GM12878 (cell line): ENCODE results near the gene ADCY1. TPM values are rescaled to one million over a fixed set of nuclear protein-coding genes. Genes with fewer than 3 reads are reported as not detected.

Experiments used
- ATAC-seq: fragments of 200-7000 bp; cut with Tn5 transposase; 3 replicates; pipeline ENCODE4 v1.9.1; 2020; ENCODE audit warnings: mild to moderate bottlenecking, moderate library complexity
- BruUV-seq: library from RNA; stranded (reverse); fragments of 400-500 nt; replicated peaks from 2 replicates; lab custom pipeline; 2021; lab: Mats Ljungman, UMichigan
- CTCF ChIA-PET: fragments of 300-600 bp; sonication (Branson Sonifier 250); formaldehyde crosslinking; extraction: SDS; loops from one replicate; lab custom pipeline; 2021; ENCODE audit warnings: inconsistent platforms; lab: Yijun Ruan, JAX
- POLR2A ChIA-PET: fragments of 350-600 bp; formaldehyde crosslinking; extraction: SDS; loops from one replicate; lab custom pipeline; 2021; ENCODE audit warnings: inconsistent platforms; lab: Charles Lee
- RAD21 ChIA-PET: fragments of 300-600 bp; sonication (Branson Sonifier 250); formaldehyde crosslinking; loops from one replicate; lab custom pipeline; 2023; ENCODE audit warnings: antibody characterized with exemption; ENCODE audit not compliant: unreplicated experiment; lab: Charles Lee
- SMC1A ChIA-PET: fragments of 300-600 bp; sonication (Branson Sonifier 250); formaldehyde crosslinking; loops from one replicate; lab custom pipeline; 2023; ENCODE audit not compliant: unreplicated experiment, uncharacterized antibody; lab: Charles Lee
- DNase-seq: peaks from one replicate; pipeline ENCODE4 v3.0.0-alpha.2; 2011; ENCODE audit warnings: low read depth, low spot score
- FAIRE-seq: peaks from 3 replicates; lab custom pipeline; 2011; peaks lifted over from hg19 to GRCh38; lab: Jason Lieb, UNC
- H2AFZ ChIP-seq: 2 replicates; pipeline ENCODE4 v1.6.0; 2011; ENCODE audit warnings: low read depth, low read length, control low read depth; ENCODE audit not compliant: control insufficient read depth
- H3K27ac ChIP-seq: 2 replicates; pipeline ENCODE4 v1.5.1; 2011; ENCODE audit warnings: control low read depth; ENCODE audit not compliant: control insufficient read depth, insufficient read depth
- H3K27me3 ChIP-seq, 2 experiments: replicated peaks in 1 of 2; 2 replicates each; pipeline versions ENCODE4 v1.6.0 to v1.6.1; 2011; ENCODE audit warnings: low read length in 1 of 2; ENCODE audit not compliant: control insufficient read depth in 2 of 2, insufficient read depth in 2 of 2
- H3K36me3 ChIP-seq, 2 experiments: 2 replicates each; pipeline ENCODE4 v1.5.1; 2011; ENCODE audit warnings: low read length in 1 of 2; ENCODE audit not compliant: control insufficient read depth in 2 of 2, insufficient read depth in 2 of 2
- H3K4me1 ChIP-seq: 2 replicates; pipeline ENCODE4 v1.6.1; 2011; ENCODE audit warnings: mild to moderate bottlenecking, low read length, moderate library complexity, mixed read lengths; ENCODE audit not compliant: control insufficient read depth, insufficient read depth
- H3K4me2 ChIP-seq: 2 replicates; pipeline ENCODE4 v1.6.0; 2011; ENCODE audit warnings: control low read depth; ENCODE audit not compliant: control insufficient read depth, insufficient read depth
- H3K4me3 ChIP-seq: fragments of 200-600 bp; sonication (generic); 2 replicates; pipeline ENCODE4 v1.5.1; 2016
- H3K79me2 ChIP-seq: 2 replicates; pipeline ENCODE4 v1.6.0; 2011; ENCODE audit warnings: low read length; ENCODE audit not compliant: control insufficient read depth, insufficient read depth
- H3K9ac ChIP-seq: 2 replicates; pipeline ENCODE4 v1.8.0; 2011; ENCODE audit warnings: low read length, control low read depth, mixed read lengths; ENCODE audit not compliant: control insufficient read depth, insufficient read depth
- H3K9me3 ChIP-seq: replicated peaks from 3 replicates; pipeline ENCODE4 v1.5.1; 2011; ENCODE audit warnings: mild to moderate bottlenecking, low read length; ENCODE audit not compliant: control insufficient read depth, insufficient read depth
- H4K20me1 ChIP-seq: 2 replicates; pipeline ENCODE4 v1.6.0; 2011; ENCODE audit not compliant: control insufficient read depth, insufficient read depth
- BRCA1 ChIP-seq: IDR thresholded peaks from 2 replicates; pipeline ENCODE4 v1.6.1; 2011; ENCODE audit warnings: low read depth, low read length, improper control_type of control experiment
- CHD1 ChIP-seq: IDR thresholded peaks from 2 replicates; pipeline ENCODE4 v1.6.1; 2012; ENCODE audit warnings: low read depth, low read length, improper control_type of control experiment
- CHD2 ChIP-seq: IDR thresholded peaks from 2 replicates; pipeline ENCODE4 v1.6.1; 2011; ENCODE audit warnings: low read depth, low read length, improper control_type of control experiment, borderline replicate concordance
- CREM ChIP-seq: IDR thresholded peaks from 2 replicates; pipeline ENCODE4 v1.6.1; 2014; ENCODE audit warnings: antibody characterized with exemption, low read depth
- EGR1 ChIP-seq, 2 experiments: IDR thresholded peaks; 1 replicate in 1 of 2; 2 replicates in 1 of 2; pipeline ENCODE4 v1.6.1; 2011 to 2012; ENCODE audit warnings: low read depth in 2 of 2, low read length in 2 of 2, borderline replicate concordance in 1 of 2, mild to moderate bottlenecking in 1 of 2, moderate library complexity in 1 of 2
- HSF1 ChIP-seq: fragments of 150-350 bp; IDR thresholded peaks from 2 replicates; pipeline ENCODE4 v1.6.1; 2014; ENCODE audit warnings: mild to moderate bottlenecking, low read depth, low read length
- KAT2A ChIP-seq: conservative IDR thresholded peaks from 2 replicates; pipeline ENCODE4 v1.6.1; 2011; ENCODE audit warnings: low read depth, low read length; ENCODE audit not compliant: control insufficient read depth
- MEF2B ChIP-seq: fragments of 450-650 bp; IDR thresholded peaks from 2 replicates; pipeline ENCODE4 v1.6.1; 2018; ENCODE audit warnings: mild to moderate bottlenecking, moderate library complexity; ENCODE audit not compliant: partially characterized antibody, poor library complexity, severe bottlenecking
- SRF ChIP-seq, 2 experiments: IDR thresholded peaks; 2 replicates each; pipeline ENCODE4 v1.6.1; 2011; ENCODE audit warnings: low read depth in 2 of 2, low read length in 2 of 2, mild to moderate bottlenecking in 1 of 2, moderate library complexity in 1 of 2
- in situ Hi-C: fragments of 300-500 bp; cut with MboI; formaldehyde crosslinking; loops from 9 replicates; pipeline ENCODE4 v1.14.3; 2018; ENCODE audit warnings: mixed read lengths
- intact Hi-C: fragments of 100-400 bp; cut with micrococcal nuclease; formaldehyde crosslinking; loops from one replicate; pipeline ENCODE4 v1.14.2; 2022; ENCODE audit not compliant: unreplicated experiment
- polyA plus RNA-seq, 11 experiments: library from polyadenylated mRNA; depleted of rRNA in 4 of 11; unstranded in 6 of 11; stranded (reverse) in 5 of 11; fragments of >200 nt; fragmentation: Nextera tagmentation in 4 of 11; fragmentation: Illumina TruSeq in 1 of 11; extraction: Ambion mirVana in 4 of 11; extraction: Trizol in 1 of 11; gene quantifications; 1 replicate in 1 of 11; 2 replicates in 10 of 11; pipeline versions ENCODE4 v1.2.1 to v1.2.3, GENCODE V29; 2011 to 2016; ENCODE audit warnings: inconsistent platforms in 2 of 11, missing spikeins in 2 of 11, low read depth in 1 of 11
- total RNA-seq, 4 experiments: library from RNA; depleted of rRNA in 3 of 4; stranded (reverse); fragments of >200 nt in 3 of 4; fragmentation: Illumina TruSeq in 1 of 4; extraction: Trizol in 1 of 4; gene quantifications; 2 replicates each; pipeline versions ENCODE4 v1.2.1 to v1.2.3, GENCODE V29; 2013 to 2021

ADCY1 gene
- total and polyA plus RNA-seq, 10 of the 15 experiments (the other 5 are each of a cell fraction or from before 2014, with no cell fraction given) = 0.13 to 1.4 (median 0.45) TPM; not detected in 1

GRCh38 chr7:45688382-45688781, 114.2 kb downstream of the ADCY1 start:
- Histone ChIP-seq H3K79me2 (no peaks in the 10 kb centered on the region), H3K36me3 (no peaks in the 10 kb centered on the region), H3K9ac (no peak overlapping the region), H2AFZ (no peak overlapping the region), H3K9me3 (no peaks in the 10 kb centered on the region), H3K4me3 (no peak overlapping the region), H3K27me3 (peaks cover 0 to 4% of the 10 kb centered on the region in 2 experiments; a peak in 1 of 4 replicates), H3K4me2 (no peak overlapping the region), H4K20me1 (no peaks in the 10 kb centered on the region)
- ChIA-PET POLR2A (no interaction called here), SMC1A (no interaction called here), CTCF (interaction anchor here (1.3 kb wide), 1 partner anchor 25 kb away, joined by 4 read pairs; no protein-coding TSS in a partner anchor)
- intact Hi-C loops = no loop called here
- BruUV-seq = no TSS peak
- no peak for DNase-seq
- in situ Hi-C loops = no loop called here
- TF ChIP-seq EGR1 (IDR thresholded peaks at IDR 0.05; ENCODE audit: borderline replicate concordance in 1 of 2, low read depth in 2 of 2, low read length in 2 of 2) (no peak), SRF (IDR thresholded peaks at IDR 0.05; ENCODE audit: low read depth in 2 of 2, low read length in 2 of 2) (no peak), MEF2B (no peak), CREM (no peak), CHD2 (no peak), HSF1 (no peak), BRCA1 (no peak), KAT2A (no peak), CHD1 (no peak)
- TF ChIP-seq, all 136 proteins: peak for 0
- H3K4me1 ChIP-seq = no peaks in the 10 kb centered on the region
- no peak overlapping the region for H3K27ac ChIP-seq
- RAD21 ChIA-PET = no interaction called here
- FAIRE-seq (no peak), ATAC-seq (no peak)
